Naive thymus-derived CD8-positive, alpha-beta T cell (primary cell): ENCODE measurements around the gene MACROD2. TPM values are rescaled to one million over a fixed set of nuclear protein-coding genes. Genes with fewer than 3 reads are reported as not detected.

Experiments used
- ATAC-seq, 2 donors: fragments of 150-1000 bp; cut with Tn5 transposase in 1 of 2; sonication (Bioruptor Pico), chemical (Tn5 transposase) in 1 of 2; 1 replicate in 1 of 2; 2 replicates in 1 of 2; pipeline ENCODE4 v1.10.0; 2021; ENCODE audit warnings: mild to moderate bottlenecking in 2 of 2, moderate library complexity in 2 of 2
- POLR2A ChIA-PET: fragments of 350-600 bp; sonication (Branson Sonifier 250); formaldehyde crosslinking; loops from one replicate; lab custom pipeline; 2021; ENCODE audit warnings: antibody characterized with exemption; lab: Charles Lee
- DNase-seq, 10 donors: peaks; one replicate each; pipeline versions ENCODE4 v3.0.0 to v3.0.0-alpha.2; 2020 to 2022
- H3K27ac Mint-ChIP-seq, 10 donors: one replicate each; pipeline ENCODE4 v1.8.0; 2020 to 2022; ENCODE audit warnings: mild to moderate bottlenecking in 10 of 10, mixed read lengths in 10 of 10, moderate library complexity in 4 of 10, inconsistent platforms in 1 of 10
- H3K27me3 Mint-ChIP-seq, 5 donors: one replicate each; pipeline ENCODE4 v1.8.0; 2021 to 2022; ENCODE audit warnings: mixed read lengths in 5 of 5
- H3K36me3 Mint-ChIP-seq, 3 donors: one replicate each; pipeline ENCODE4 v1.8.0; 2020 to 2022; ENCODE audit warnings: mixed read lengths in 3 of 3, mild to moderate bottlenecking in 2 of 3, inconsistent platforms in 1 of 3
- H3K4me1 Mint-ChIP-seq, 4 donors: one replicate each; pipeline ENCODE4 v1.8.0; 2021 to 2022; ENCODE audit warnings: mixed read lengths in 4 of 4
- H3K4me3 Mint-ChIP-seq, 10 donors: one replicate each; pipeline ENCODE4 v1.8.0; 2020 to 2022; ENCODE audit warnings: mild to moderate bottlenecking in 10 of 10, mixed read lengths in 10 of 10, moderate library complexity in 6 of 10, inconsistent platforms in 1 of 10
- H3K9me3 Mint-ChIP-seq, 9 donors: one replicate each; pipeline ENCODE4 v1.8.0; 2020 to 2022; ENCODE audit warnings: mixed read lengths in 9 of 9, mild to moderate bottlenecking in 3 of 9, inconsistent platforms in 1 of 9, moderate library complexity in 1 of 9
- polyA plus RNA-seq, 3 donors: library from polyadenylated mRNA; unstranded; fragments of 300-500 nt; fragmentation: Illumina TruSeq; gene quantifications; one replicate each; pipeline ENCODE4 v1.2.3, GENCODE V29; 2021
- total RNA-seq, 8 experiments: library from RNA in 2 of 8; stranded (reverse) in 2 of 8; gene quantifications; one replicate each; pipeline ENCODE4 v1.2.3 and lab custom pipeline; 2021 to 2026

Gene MACROD2
- total and polyA plus RNA-seq, 5 experiments from 2014 or later: 0.18 to 1.1 (median 0.60) TPM; not detected in 2

DNA sequence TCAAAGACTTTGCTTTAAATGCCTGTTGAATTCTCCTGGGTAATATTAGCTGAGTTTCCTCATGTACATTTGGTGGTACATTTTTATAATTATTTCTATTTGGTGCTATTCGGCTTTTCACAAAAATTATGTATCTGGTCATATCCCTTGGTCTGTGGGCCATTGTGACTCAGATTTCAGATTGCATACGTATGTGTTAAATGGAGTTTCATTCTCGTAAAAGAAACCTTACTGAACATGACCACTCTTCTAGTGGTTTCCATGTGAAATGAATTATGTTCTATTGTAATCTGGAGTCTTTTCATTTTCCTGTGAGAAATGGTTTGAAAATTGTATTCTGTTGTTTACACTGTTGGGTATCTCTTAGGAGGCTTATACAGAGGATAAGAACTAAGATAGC, 728.3 kb downstream of the MACROD2 start:
- H3K36me3 Mint-ChIP-seq: no peaks in the 10 kb centered on the region
- no peak for ATAC-seq
- no peak for DNase-seq
- H3K4me3 Mint-ChIP-seq: no peak overlapping the region
- peaks cover 0 to 5% (median 0%) of the 10 kb centered on the region in 5 donors for H3K27me3 Mint-ChIP-seq
- H3K9me3 Mint-ChIP-seq: peaks cover 0 to 16% (median 0%) of the 10 kb centered on the region in 9 donors
- H3K27ac Mint-ChIP-seq: no peak overlapping the region
- no peaks in the 10 kb centered on the region for H3K4me1 Mint-ChIP-seq
- POLR2A ChIA-PET: no interaction called here

DNA sequence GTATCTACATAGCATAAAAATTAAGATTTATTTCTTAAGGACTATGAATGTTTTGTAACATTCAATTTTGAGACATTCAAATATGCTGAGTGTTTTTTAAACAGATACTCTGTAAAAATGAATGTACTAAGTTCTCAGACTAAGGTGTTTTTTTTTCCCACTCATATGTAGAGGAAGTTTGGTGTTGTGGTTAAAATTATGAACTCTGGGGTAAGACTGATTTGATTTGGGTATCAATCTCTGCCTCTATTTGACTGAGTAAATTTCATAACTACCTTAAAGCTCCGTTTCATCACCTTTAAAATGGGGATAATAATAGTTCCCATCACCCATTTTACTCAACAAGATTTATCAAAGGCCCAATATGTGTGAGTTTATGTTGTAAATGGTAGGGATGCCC, 728.7 kb downstream of the MACROD2 start:
- POLR2A ChIA-PET: no interaction called here
- Mint-ChIP-seq H3K4me1 (no peaks in the 10 kb centered on the region), H3K27me3 (peaks cover 0 to 5% (median 0%) of the 10 kb centered on the region in 5 donors), H3K4me3 (no peak overlapping the region), H3K9me3 (peaks cover 0 to 16% (median 0%) of the 10 kb centered on the region in 9 donors), H3K27ac (no peak overlapping the region), H3K36me3 (no peaks in the 10 kb centered on the region)
- ATAC-seq (no peak), DNase-seq (no peak)

DNA sequence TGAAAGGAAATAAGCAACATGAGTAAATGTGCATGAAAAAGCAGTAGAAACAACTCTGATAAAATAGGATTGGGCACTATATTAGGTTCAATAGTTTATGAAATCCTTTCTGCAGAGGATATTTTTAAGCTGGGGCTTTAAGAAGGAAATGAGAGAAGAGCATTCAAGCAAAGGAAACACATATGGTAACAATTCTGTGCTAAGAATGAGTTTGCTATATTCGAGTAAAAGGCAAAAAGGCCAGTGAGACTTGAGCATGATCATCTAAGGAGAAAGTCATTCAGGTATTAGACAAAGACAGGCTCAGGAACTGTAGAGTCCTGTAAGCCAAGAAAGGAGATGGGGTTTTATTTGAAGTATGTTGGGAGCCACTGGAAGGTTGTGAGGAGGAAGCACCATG, 729.2 kb downstream of the MACROD2 start:
- no peaks in the 10 kb centered on the region for H3K4me1 Mint-ChIP-seq

DNA sequence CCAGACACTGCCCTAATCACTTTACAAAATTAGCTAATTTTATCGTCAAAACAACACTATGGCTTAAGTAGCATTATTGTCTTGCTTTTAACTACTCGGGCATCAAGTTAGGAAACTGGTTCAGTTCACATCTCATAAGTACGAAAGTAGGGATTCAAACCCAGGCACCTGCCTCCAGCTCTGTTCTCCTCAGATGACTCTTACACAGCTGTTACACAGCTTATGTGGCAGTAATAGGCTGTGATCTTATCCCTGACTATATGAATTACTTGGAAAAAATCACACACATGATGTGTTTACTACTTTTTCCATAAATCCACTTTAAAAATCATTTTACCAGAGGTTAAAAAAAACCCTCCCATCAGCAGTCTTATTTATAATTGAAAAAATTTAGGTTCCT, 731.3 kb downstream of the MACROD2 start:
- no peaks in the 10 kb centered on the region for H3K36me3 Mint-ChIP-seq
- no peak for ATAC-seq
- H3K27ac Mint-ChIP-seq: no peak overlapping the region
- POLR2A ChIA-PET: no interaction called here
- H3K4me3 Mint-ChIP-seq: no peak overlapping the region
- H3K9me3 Mint-ChIP-seq: peaks cover 0 to 16% (median 0%) of the 10 kb centered on the region in 9 donors
- H3K27me3 Mint-ChIP-seq: peaks cover 0 to 5% (median 0%) of the 10 kb centered on the region in 5 donors
- H3K4me1 Mint-ChIP-seq: no peaks in the 10 kb centered on the region
- no peak for DNase-seq

More for the DNA sequence above, 729.2 kb downstream of the MACROD2 start:
- Mint-ChIP-seq H3K36me3 (no peaks in the 10 kb centered on the region), H3K4me3 (no peak overlapping the region), H3K27me3 (peaks cover 0 to 5% (median 0%) of the 10 kb centered on the region in 5 donors), H3K27ac (no peak overlapping the region), H3K9me3 (peaks cover 0 to 16% (median 0%) of the 10 kb centered on the region in 9 donors)
- POLR2A ChIA-PET: no interaction called here
- DNase-seq (no peak), ATAC-seq (no peak)

DNA sequence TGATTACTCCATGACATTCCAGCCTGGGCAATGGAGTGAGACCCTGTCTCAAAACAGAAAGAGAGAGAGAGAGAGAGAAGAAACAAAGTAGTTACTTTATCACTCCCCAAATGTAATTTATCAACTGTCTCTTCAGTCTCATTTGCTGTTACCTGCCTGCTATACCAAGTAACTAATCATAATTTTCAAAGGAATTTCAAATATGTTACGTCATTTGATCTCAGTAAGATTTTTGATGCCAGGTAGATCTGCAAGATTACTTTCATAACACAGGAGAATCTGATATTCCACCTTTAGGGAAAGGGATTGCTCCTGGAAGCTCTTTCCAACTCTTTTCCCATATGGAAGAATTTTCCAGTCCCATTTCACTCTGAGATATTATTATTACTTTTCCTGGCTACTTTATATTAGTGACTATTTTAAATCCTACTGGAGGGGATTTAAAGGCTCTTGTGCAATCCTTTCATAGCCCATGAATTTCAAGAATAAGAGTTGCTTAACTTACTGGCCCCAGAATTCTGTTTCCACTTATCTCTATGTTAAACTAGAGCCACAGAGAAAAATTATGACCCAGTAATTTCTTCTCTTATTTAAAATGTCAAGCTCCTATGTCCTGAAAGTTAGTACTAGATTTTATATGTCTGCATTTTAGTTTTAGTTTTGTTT, 732.3 kb downstream of the MACROD2 start:
- DNase-seq (no peak), ATAC-seq (no peak)
- peaks cover 0 to 5% (median 0%) of the 10 kb centered on the region in 5 donors for H3K27me3 Mint-ChIP-seq
- no peak overlapping the region for H3K27ac Mint-ChIP-seq
- H3K9me3 Mint-ChIP-seq: peaks cover 0 to 16% (median 0%) of the 10 kb centered on the region in 9 donors
- H3K4me1 Mint-ChIP-seq: no peaks in the 10 kb centered on the region
- H3K36me3 Mint-ChIP-seq: no peaks in the 10 kb centered on the region
- no peak overlapping the region for H3K4me3 Mint-ChIP-seq
- POLR2A ChIA-PET: no interaction called here

DNA sequence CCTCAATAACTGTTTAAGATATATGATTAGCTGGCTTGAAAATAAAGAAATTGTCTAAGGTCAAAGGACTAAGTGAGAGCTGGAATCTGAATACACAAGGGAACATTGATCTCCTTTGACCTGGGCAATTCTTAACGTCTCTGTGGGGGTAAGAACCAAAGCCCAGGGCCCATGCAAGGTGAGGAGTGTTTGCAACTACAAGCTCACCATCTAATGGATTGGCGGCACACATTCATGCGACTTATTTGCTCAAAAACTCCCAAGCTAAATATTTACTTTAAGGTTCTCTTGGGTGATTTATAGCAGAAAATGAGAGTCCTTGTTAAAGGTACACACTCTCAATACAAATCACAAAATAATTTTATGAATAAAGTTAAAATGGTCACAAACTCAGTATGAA, 734.1 kb downstream of the MACROD2 start:
- POLR2A ChIA-PET: no interaction called here
- peaks cover 0 to 11% (median 0%) of the 10 kb centered on the region in 9 donors for H3K9me3 Mint-ChIP-seq
- H3K27ac Mint-ChIP-seq: no peak overlapping the region
- H3K4me3 Mint-ChIP-seq: no peak overlapping the region
- no peaks in the 10 kb centered on the region for H3K36me3 Mint-ChIP-seq
- peaks cover 0 to 5% (median 0%) of the 10 kb centered on the region in 5 donors for H3K27me3 Mint-ChIP-seq
- no peaks in the 10 kb centered on the region for H3K4me1 Mint-ChIP-seq
- ATAC-seq (no peak), DNase-seq (no peak)

DNA sequence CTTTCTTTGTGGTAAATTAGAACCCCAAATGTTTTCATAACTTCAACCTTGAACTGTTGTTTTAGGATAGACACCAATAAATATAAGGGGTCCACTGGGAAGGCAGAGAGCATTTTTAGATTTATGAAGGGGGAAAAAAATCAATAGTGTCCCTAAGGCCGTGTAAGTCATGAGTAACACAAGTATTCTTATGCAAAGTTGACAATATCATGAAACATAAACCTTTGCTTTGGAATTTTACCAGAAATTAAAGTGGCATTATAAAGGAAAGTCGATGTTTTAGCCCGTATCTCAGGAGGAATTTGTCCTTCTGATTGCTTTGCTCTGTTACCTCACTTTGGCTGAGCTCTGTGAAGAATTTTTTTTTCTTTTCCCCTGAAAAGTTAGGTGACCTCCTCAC, 737.0 kb downstream of the MACROD2 start:
- no peak for DNase-seq
- ATAC-seq: no peak
- H3K9me3 Mint-ChIP-seq: peaks cover 0 to 9% (median 2%) of the 10 kb centered on the region in 9 donors
- POLR2A ChIA-PET: no interaction called here
- H3K27me3 Mint-ChIP-seq: no peaks in the 10 kb centered on the region
- H3K27ac Mint-ChIP-seq: no peak overlapping the region
- H3K4me1 Mint-ChIP-seq: no peaks in the 10 kb centered on the region
- no peaks in the 10 kb centered on the region for H3K36me3 Mint-ChIP-seq
- no peak overlapping the region for H3K4me3 Mint-ChIP-seq

DNA sequence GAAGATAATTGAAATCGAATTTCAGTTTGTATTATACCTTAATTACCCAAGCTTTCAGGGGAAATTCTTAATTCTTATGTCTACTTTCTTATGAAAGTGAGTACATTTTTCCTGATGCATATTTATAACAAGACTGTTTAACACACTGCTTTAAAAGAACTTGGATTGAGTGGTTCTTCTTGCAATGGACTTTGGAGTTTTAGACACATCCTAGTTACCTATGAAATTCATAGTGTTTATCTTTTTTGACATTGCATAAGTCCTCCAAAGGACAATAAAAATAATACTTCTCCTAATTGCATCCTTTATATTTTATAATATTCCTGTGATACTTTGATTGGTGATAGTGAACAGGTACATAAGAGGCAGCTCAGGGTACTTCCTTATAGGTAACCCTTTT, 737.7 kb downstream of the MACROD2 start:
- Mint-ChIP-seq H3K27ac (no peak overlapping the region), H3K4me1 (no peaks in the 10 kb centered on the region), H3K36me3 (no peaks in the 10 kb centered on the region), H3K4me3 (no peak overlapping the region), H3K9me3 (peaks cover 0 to 9% (median 3%) of the 10 kb centered on the region in 9 donors), H3K27me3 (no peaks in the 10 kb centered on the region)
- POLR2A ChIA-PET: no interaction called here
- DNase-seq (no peak), ATAC-seq (no peak)

DNA sequence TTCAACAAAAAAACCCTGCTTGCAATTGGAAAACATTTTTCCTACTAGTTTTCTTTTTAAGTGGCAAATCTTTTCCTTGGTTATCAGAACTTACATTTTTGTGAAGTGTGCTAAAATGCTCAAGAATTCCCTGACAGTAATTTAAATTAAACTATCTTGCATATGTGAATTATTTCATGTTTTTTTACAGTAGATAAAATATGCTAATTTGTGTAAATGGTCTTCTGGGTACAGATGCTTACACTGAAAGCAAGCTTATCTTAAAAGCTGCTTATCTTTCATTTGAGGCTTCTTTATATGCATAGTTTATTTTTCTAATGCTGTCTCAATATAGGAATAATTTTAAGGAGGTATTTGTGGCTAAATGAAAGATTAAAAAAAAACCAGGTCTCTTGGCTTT, 745.1 kb downstream of the MACROD2 start:
- Mint-ChIP-seq H3K4me1 (no peaks in the 10 kb centered on the region), H3K9me3 (peaks cover 0 to 13% (median 3%) of the 10 kb centered on the region in 9 donors), H3K27me3 (no peaks in the 10 kb centered on the region), H3K36me3 (no peaks in the 10 kb centered on the region), H3K27ac (no peak overlapping the region), H3K4me3 (no peak overlapping the region)
- POLR2A ChIA-PET: no interaction called here
- ATAC-seq (no peak), DNase-seq (no peak)

DNA sequence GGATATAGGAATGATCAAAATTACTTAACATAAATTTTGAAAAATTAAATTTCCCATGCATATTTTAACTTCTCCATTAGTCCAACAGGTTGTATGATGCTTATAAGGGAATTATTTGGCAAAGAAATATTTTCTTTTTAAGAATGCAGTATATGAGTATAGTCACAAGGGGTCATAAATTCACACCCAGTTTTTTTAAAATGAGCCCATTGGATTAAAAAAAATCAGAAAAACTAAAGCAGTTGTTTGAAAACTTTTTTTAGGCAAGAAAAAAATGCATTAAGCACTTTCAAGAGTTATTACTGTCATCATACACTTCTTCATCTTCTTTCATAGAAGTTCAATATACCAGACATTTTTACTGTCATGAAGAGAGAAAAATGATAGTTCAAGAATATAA, 746.3 kb downstream of the MACROD2 start:
- no peak for DNase-seq
- Mint-ChIP-seq H3K9me3 (peaks cover 0 to 11% (median 3%) of the 10 kb centered on the region in 9 donors), H3K27ac (no peak overlapping the region), H3K4me3 (no peak overlapping the region), H3K27me3 (no peaks in the 10 kb centered on the region), H3K36me3 (no peaks in the 10 kb centered on the region), H3K4me1 (no peaks in the 10 kb centered on the region)
- POLR2A ChIA-PET: no interaction called here
- ATAC-seq: no peak

DNA sequence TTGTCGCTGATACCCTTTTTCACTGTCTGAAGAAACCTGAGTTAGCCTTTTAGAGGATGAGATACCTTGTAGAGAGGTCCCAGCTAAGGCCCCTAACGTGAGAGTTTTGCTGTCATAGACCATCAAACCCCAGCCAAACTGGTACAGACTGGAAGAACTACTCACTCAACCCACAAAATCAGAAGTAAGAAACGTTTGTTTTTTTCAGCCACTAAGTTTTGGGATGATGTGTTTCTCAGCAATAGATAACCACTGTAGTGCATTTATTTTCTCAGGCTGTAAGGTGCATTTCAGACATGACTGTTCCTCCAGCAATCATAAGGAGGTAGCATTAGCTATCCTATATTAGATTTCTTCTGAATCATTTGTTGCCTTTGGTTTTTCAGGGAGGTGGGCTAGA, 749.4 kb downstream of the MACROD2 start:
- DNase-seq (no peak), ATAC-seq (no peak)
- H3K27me3 Mint-ChIP-seq: no peaks in the 10 kb centered on the region
- peaks cover 0 to 17% (median 4%) of the 10 kb centered on the region in 9 donors for H3K9me3 Mint-ChIP-seq
- POLR2A ChIA-PET: no interaction called here
- no peak overlapping the region for H3K27ac Mint-ChIP-seq
- H3K36me3 Mint-ChIP-seq: no peaks in the 10 kb centered on the region
- H3K4me1 Mint-ChIP-seq: no peaks in the 10 kb centered on the region
- H3K4me3 Mint-ChIP-seq: no peak overlapping the region

DNA sequence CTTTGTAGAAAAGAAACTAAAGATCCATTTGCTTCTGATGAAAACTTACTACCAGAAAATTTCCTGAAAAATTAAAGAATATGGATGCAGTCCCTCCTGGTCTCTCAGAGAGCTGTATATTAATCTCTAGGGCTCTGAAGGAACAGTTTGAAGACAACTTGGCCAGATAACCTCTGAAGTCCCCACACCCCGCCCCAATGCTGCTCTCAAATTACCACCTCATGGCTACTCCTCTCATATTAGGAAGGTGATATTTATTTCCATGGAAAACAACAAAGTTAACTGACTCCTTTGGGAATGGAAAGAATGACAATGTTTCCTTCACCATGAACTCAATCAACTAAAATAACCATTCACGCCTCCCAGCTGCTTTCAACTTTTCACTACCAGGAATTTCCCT, 750.5 kb downstream of the MACROD2 start:
- no peak overlapping the region for H3K27ac Mint-ChIP-seq
- no peak for ATAC-seq
- POLR2A ChIA-PET: no interaction called here

DNA sequence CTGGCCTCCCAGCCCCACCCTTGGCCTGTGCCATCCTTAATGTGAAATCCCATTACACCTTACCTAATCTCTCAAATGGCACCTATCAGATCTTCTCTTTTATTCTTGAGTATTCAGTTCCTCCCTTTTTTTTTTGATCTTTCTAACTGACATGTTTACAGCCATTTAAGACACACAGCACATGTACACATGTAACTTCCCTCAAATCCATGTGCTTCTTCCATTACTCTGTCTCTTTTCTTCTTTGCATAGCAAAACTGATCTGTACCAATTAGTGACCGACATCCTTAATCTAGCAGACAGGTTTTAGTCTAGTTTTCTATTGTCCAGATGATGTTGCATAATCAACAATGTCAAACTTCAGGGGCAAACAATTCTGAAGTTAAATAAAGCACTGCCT, 755.9 kb downstream of the MACROD2 start:
- POLR2A ChIA-PET: no interaction called here
- Mint-ChIP-seq H3K4me1 (no peaks in the 10 kb centered on the region), H3K36me3 (no peaks in the 10 kb centered on the region), H3K9me3 (peaks cover 0 to 20% (median 0%) of the 10 kb centered on the region in 9 donors), H3K4me3 (no peak overlapping the region), H3K27me3 (peaks cover 0 to 6% (median 0%) of the 10 kb centered on the region in 5 donors), H3K27ac (no peak overlapping the region)
- DNase-seq (no peak), ATAC-seq (no peak)

More for the DNA sequence above, 750.5 kb downstream of the MACROD2 start:
- Mint-ChIP-seq H3K27me3 (no peaks in the 10 kb centered on the region), H3K4me1 (no peaks in the 10 kb centered on the region), H3K36me3 (no peaks in the 10 kb centered on the region), H3K9me3 (peaks cover 0 to 17% (median 4%) of the 10 kb centered on the region in 9 donors), H3K4me3 (no peak overlapping the region)
- DNase-seq: no peak

DNA sequence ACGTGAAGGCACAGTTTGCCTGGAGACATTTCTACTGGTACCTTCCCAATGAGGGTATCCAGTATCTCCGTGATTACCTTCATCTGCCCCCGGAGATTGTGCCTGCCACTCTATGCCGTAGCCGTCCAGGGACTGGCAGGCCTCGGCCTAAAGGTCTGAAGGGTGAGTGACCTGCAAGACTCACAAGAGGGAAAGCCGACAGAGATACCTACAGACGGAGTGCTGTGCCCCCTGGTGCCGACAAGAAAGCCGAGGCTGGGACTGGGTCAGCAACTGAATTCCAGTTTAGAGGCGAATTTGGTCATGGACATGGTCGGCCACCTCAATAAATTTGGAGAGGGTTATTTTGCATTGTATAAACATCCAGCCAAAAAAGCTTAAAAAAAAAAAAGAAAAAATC, 762.4 kb downstream of the MACROD2 start:
- H3K4me1 Mint-ChIP-seq: no peaks in the 10 kb centered on the region
- H3K4me3 Mint-ChIP-seq: no peak overlapping the region
- POLR2A ChIA-PET: no interaction called here
- no peaks in the 10 kb centered on the region for H3K36me3 Mint-ChIP-seq
- peaks cover 0 to 4% (median 0%) of the 10 kb centered on the region in 5 donors for H3K27me3 Mint-ChIP-seq
- no peak for DNase-seq
- ATAC-seq: no peak
- H3K9me3 Mint-ChIP-seq: peaks cover 0 to 9% (median 0%) of the 10 kb centered on the region in 9 donors
- no peak overlapping the region for H3K27ac Mint-ChIP-seq
